ENCODE measurements around the gene RSBN1L. TPM values are rescaled to one million over a fixed set of nuclear protein-coding genes. Genes with fewer than 3 reads are reported as not detected.
"Not testable (repeated sequence)": the region's sequence is repeated elsewhere in the genome, so short reads cannot be mapped to it uniquely, and the experiment has no call there.

The RSBN1L gene
- polyA plus RNA-seq, 1 experiment: 14.0 TPM

DNA sequence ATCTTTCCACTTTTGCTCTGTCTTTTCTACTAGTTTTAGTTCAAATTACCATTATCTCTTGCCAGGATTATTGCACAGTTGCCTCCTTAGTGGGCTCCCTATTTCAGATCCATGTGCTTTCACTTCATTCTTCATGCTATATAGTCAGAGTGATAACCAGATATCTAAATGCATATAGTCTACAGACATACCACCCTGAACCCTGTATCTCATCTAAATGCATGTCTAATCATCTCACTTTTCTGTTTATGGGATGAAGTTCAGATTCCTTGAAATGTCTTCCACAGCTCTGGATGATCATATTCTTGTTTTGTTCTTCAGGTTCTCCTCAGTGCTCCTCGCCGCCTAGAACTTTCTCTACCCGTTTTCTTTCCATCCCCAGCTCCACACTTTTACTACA is 13.8 kb downstream of the RSBN1L start:
- ChIA-PET POLR2A (no interaction called here), CTCF (no interaction called here)
- DNase-seq (ENCODE audit: low read depth, low spot score): no peak
- no peak overlapping the region for H3K4me3 ChIP-seq (ENCODE audit: low read depth, low read length)
- no peaks in the 10 kb centered on the region for H3K27me3 ChIP-seq (ENCODE audit: control insufficient read depth, insufficient read depth, low read length)
- no peak overlapping the region for H3K27ac ChIP-seq (ENCODE audit: low read depth, low read length)
- TF ChIP-seq, protein P1, sequence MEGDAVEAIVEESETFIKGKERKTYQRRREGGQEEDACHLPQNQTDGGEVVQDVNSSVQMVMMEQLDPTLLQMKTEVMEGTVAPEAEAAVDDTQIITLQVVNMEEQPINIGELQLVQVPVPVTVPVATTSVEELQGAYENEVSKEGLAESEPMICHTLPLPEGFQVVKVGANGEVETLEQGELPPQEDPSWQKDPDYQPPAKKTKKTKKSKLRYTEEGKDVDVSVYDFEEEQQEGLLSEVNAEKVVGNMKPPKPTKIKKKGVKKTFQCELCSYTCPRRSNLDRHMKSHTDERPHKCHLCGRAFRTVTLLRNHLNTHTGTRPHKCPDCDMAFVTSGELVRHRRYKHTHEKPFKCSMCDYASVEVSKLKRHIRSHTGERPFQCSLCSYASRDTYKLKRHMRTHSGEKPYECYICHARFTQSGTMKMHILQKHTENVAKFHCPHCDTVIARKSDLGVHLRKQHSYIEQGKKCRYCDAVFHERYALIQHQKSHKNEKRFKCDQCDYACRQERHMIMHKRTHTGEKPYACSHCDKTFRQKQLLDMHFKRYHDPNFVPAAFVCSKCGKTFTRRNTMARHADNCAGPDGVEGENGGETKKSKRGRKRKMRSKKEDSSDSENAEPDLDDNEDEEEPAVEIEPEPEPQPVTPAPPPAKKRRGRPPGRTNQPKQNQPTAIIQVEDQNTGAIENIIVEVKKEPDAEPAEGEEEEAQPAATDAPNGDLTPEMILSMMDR (IDR thresholded peaks at IDR 0.05; ENCODE audit: low read depth, low read length): no peak
- H3K9me3 ChIP-seq (ENCODE audit: control insufficient read depth, insufficient read depth, low read length): no peaks in the 10 kb centered on the region

GRCh38 chr7:77710861-77711260 is 14.6 kb downstream of the RSBN1L start:
- Histone ChIP-seq H3K9me3 (ENCODE audit: control insufficient read depth, insufficient read depth, low read length) (no peaks in the 10 kb centered on the region), H3K27ac (ENCODE audit: low read depth, low read length) (no peak overlapping the region), H3K4me3 (ENCODE audit: low read depth, low read length) (no peak overlapping the region), H3K27me3 (ENCODE audit: control insufficient read depth, insufficient read depth, low read length) (no peaks in the 10 kb centered on the region)
- TF ChIP-seq, protein P1 (IDR thresholded peaks at IDR 0.05; ENCODE audit: low read depth, low read length): no peak
- no peak for DNase-seq (ENCODE audit: low read depth, low spot score)
- ChIA-PET CTCF (interaction anchor here (0.8 kb wide), 1 partner anchor 12 kb away, joined by 3 read pairs; no protein-coding TSS in a partner anchor), POLR2A (no interaction called here)

GRCh38 chr7:77714195-77714594 is 17.9 kb downstream of the RSBN1L start:
- H3K27ac ChIP-seq (ENCODE audit: low read depth, low read length): no peak overlapping the region
- H3K4me3 ChIP-seq (ENCODE audit: low read depth, low read length): no peak overlapping the region
- H3K27me3 ChIP-seq (ENCODE audit: control insufficient read depth, insufficient read depth, low read length): no peaks in the 10 kb centered on the region
- TF ChIP-seq, protein P1 (IDR thresholded peaks at IDR 0.05; ENCODE audit: low read depth, low read length): no peak
- no peaks in the 10 kb centered on the region for H3K9me3 ChIP-seq (ENCODE audit: control insufficient read depth, insufficient read depth, low read length)
- DNase-seq (ENCODE audit: low read depth, low spot score): no peak
- ChIA-PET CTCF (no interaction called here), POLR2A (interaction anchor here (0.8 kb wide), 1 partner anchor 300 kb away, joined by 3 read pairs; no protein-coding TSS in a partner anchor)

DNA sequence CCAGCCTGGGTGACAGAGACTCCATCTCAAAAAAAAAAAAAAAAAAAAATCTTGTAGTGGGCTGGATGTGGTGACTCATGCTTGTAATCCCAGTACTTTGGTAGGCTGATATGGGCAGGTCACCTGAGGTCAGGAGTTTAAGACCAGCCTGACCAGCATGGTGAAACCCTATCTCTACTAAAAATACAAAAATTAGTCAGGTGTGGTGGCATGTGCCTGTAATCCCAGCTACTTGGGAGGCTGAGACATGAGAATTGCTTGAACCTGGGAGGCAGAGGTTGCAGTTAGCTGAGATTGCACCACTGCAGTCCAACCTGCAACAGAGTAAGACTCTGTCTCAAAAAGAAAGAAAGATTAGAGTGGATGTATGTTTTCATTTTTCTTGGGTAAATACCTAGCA is 18.7 kb downstream of the RSBN1L start:
- H3K4me3 ChIP-seq (ENCODE audit: low read depth, low read length); H3K27ac ChIP-seq (ENCODE audit: low read depth, low read length); H3K27me3 ChIP-seq (ENCODE audit: control insufficient read depth, insufficient read depth, low read length); H3K9me3 ChIP-seq (ENCODE audit: control insufficient read depth, insufficient read depth, low read length); DNase-seq (ENCODE audit: low read depth, low spot score): not testable (repeated sequence)
- CTCF ChIA-PET: interaction anchor here (1.0 kb wide), 1 partner anchor 44 kb away, joined by 3 read pairs; no protein-coding TSS in a partner anchor
- POLR2A ChIA-PET: interaction anchor here (0.7 to 0.8 kb wide), 2 partner anchors 38 to 301 kb away, joined by 3 to 5 read pairs; no protein-coding TSS in a partner anchor

- Histone ChIP-seq H3K9me3 (ENCODE audit: control insufficient read depth, insufficient read depth, low read length) (no peaks in the 10 kb centered on the region), H3K27ac (ENCODE audit: low read depth, low read length) (no peak overlapping the region), H3K27me3 (ENCODE audit: control insufficient read depth, insufficient read depth, low read length) (no peaks in the 10 kb centered on the region), H3K4me3 (ENCODE audit: low read depth, low read length) (no peak overlapping the region)
- CTCF ChIA-PET: interaction anchor here (1.2 kb wide), 2 partner anchors 43 to 65 kb away, joined by 3 to 5 read pairs; no protein-coding TSS in a partner anchor
- POLR2A ChIA-PET: no interaction called here
- TF ChIP-seq, protein P1 (IDR thresholded peaks at IDR 0.05; ENCODE audit: low read depth, low read length): no peak
- no peak for DNase-seq (ENCODE audit: low read depth, low spot score)
These were observed 20.5 kb downstream of the RSBN1L start for GRCh38 chr7:77716804-77717203.

GRCh38 chr7:77717566-77717965 is 21.3 kb downstream of the RSBN1L start:
- H3K9me3 ChIP-seq (ENCODE audit: control insufficient read depth, insufficient read depth, low read length); H3K27ac ChIP-seq (ENCODE audit: low read depth, low read length); H3K27me3 ChIP-seq (ENCODE audit: control insufficient read depth, insufficient read depth, low read length); POLR2A ChIA-PET; H3K4me3 ChIP-seq (ENCODE audit: low read depth, low read length); DNase-seq (ENCODE audit: low read depth, low spot score): not testable (repeated sequence)
- CTCF ChIA-PET: interaction anchor here (1.2 kb wide), 1 partner anchor 66 kb away, joined by 3 read pairs; no protein-coding TSS in a partner anchor

All from AG04450 (cell line).